ENCODE measurements around the gene PPP3CB. TPM values are rescaled to one million over a fixed set of nuclear protein-coding genes. Genes with fewer than 3 reads are reported as not detected.

Gene PPP3CB
- total RNA-seq, 1 donor from 2014 or later: 12.9 TPM

DNA sequence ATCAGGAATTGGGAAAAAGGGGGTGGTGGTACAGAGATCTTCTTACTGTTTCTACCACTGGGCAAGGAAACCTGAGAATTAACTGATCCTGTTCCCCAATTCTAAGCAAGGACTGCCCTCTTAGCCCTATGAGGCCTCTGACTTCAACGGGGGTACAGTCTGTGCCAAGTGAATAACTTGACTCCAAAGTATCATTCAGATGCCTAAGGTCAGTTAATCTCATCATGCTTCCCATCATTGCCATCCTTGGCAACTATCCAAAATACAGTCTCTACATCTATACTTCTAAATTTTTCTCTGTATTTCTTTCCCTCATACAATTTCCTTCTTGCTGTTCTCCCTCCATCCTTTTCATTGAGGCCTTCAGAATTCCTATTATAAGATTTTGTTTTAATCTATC is 10.5 kb downstream of the PPP3CB start:
- DNase-seq (ENCODE audit: low read depth, low spot score): no peak

DNA sequence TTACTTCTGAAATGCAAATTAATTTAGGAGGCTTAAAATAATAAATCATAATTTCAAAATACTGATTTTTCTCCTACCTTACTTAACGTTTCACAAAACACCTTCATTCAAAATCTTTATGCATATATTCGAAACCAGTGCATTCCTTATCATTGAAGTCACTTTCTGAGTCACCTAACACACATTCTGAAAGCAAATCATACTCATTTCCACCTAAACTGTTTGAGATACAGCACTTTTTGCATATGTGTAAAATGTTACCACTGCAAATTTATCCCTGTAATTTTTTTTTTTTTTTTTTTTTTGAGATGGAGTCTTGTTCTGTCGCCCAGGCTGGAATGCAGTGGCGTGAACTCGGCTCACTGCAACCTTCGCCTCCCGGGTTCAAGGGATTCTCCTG is 15.7 kb downstream of the PPP3CB start:
- DNase-seq (ENCODE audit: low read depth, low spot score): no peak

DNA sequence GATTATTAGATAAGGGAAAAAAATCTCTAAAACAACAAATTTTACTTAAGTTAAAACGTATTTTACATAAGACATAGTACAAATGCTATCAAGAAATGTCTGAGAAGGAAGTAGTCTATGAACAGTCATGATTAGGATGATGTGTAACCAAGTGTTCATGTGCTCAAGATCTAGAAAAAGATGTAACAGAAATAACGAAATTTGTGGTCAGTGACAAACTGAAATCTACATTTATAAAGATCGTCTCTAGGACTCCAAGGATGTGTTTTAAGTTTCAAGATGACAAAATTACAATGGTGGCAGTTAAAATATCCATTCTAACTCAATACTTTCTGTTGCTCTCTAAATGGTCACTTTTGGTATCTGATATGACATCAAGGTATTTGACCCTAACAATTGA is 17.2 kb downstream of the PPP3CB start:
- no peak for DNase-seq (ENCODE audit: low read depth, low spot score)

DNA sequence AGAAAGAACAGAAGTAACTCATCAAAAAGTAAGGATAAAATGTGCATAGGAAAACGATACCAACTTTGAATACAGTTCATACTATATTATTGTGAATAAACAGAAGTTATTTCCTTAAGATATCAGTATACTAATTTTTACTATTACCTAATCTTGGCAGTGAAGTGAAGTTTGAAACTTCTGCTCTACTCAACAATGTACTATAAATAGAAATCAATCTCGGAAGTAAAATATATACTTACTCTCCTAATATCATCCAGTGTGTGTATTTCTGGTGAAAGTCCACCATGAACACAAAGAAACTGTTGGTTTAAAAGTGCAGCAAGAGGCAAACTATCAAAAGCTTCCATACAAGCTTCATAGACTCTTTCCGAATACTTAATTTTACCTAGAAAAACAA is 24.6 kb downstream of the PPP3CB start:
- no peak for DNase-seq (ENCODE audit: low read depth, low spot score)

DNA sequence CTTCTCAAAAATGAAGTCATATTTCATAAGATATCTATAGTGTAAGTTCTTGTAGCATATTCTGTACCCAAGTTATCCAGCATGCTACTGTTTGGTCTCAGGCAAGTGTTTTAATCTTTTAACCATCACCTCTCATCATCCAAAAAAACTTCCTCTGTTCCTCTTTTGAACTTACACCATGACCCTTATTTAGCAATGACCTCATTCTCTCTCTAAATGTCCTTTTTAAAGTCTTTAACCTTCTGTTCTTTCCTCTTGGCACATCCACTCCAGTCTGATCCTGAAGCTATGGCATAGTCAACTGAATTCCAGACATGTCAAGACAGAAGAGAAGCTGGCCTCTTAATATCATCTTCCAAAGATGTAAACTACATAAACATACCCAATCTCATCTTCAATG is 26.2 kb downstream of the PPP3CB start:
- DNase-seq (ENCODE audit: low read depth, low spot score): no peak

DNA sequence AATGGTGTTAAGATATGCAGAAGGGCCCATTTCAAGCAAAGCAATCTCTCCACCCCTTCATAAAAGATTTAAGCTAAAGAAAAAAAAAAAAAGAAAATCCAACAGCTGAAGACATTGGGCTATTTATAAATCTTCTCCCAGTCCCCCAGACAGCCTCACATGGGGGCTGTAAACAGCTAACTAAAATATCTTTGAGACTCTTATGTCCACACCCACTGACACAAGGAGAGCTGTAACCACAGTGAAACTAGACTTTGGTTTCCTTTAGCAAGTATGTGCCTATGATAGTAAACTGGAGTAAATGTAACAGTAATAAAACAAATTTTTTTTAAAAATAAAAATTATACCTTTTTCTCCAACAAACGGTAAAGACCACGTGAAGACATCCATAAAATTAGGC is 28.6 kb downstream of the PPP3CB start:
- no peak for DNase-seq (ENCODE audit: low read depth, low spot score)

DNA sequence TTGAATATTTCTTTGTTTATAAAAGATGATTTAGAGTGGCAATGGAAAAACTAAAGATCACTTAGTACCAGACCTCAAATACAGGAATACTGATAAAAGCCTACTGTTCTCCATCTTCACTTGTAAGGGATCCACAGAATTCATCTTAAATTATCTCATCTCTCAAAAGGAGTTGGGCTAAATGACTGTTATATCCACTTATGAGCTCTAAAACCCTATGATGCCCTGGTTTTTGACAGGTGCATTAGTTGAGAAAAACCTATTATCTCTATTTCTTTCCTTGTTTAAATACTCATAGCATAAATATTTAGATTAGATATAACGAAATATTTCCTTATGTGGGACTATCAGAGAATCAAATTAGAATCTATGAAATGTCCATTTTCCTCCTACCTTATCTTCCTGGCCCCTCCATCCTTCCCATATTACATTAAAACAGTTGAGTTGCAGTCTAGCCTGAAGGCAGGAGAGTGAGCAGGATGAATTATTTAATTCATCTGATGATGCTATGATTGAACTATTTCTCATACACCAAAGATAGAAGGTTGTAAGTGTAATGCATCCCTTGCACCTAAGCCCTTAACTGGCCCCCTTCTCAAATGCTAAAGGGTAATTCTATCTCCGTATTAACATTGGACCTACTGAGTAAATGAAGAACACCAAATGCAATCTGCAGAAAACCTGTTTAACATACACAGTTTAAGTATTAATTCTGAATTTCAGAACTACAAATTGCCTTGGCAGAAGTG is 29.7 kb downstream of the PPP3CB start:
- no peak for DNase-seq (ENCODE audit: low read depth, low spot score)

DNA sequence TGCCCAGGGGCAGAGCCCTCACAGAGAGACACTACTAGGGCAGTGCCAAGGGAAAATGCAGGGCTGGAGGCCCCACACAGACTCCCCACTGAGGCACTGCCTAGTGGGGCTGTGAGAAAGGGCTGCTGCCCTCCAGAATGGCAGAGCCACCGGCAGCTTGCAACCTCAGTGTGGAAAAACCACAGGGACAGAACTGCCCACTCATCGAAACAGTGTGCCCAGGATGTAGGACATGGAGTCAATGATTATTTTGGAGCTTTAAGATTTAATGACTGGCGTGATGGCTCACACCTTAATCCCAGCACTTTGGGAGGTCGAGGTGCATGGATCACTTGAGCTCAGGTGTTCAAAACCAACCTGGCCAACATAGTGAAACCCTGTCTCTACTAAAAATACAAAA is 34.9 kb downstream of the PPP3CB start:
- DNase-seq (ENCODE audit: low read depth, low spot score): no peak

DNA sequence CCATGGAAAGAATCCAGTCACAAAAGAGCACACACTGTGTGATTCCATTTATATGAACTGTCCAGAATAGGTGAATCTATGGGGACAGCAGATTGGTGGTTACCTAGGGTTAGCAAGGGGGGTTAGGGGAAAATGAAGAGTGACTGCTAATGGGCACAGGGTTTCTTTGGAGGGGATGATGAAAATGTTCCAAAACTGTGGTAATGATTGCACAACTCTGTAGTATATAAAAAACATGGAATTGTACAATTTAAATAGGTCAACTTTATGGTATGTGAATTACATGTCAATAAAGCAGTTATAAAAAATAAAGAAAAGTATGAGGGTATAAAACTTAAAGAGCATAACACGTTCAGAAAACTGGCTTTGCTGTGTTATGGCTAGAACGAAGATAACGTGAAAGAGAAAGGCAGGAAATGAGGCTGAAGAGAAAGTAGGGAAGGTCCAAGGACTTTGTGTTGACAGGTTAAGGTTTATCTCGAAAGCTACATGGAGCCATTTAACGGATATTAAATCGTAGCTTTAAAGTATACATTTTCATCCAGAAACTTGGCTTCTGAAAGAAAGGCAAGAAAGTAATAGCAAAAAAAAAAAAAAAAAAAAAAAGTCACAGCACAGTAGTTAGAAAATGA is 36.0 kb downstream of the PPP3CB start:
- DNase-seq (ENCODE audit: low read depth, low spot score): no peak

DNA sequence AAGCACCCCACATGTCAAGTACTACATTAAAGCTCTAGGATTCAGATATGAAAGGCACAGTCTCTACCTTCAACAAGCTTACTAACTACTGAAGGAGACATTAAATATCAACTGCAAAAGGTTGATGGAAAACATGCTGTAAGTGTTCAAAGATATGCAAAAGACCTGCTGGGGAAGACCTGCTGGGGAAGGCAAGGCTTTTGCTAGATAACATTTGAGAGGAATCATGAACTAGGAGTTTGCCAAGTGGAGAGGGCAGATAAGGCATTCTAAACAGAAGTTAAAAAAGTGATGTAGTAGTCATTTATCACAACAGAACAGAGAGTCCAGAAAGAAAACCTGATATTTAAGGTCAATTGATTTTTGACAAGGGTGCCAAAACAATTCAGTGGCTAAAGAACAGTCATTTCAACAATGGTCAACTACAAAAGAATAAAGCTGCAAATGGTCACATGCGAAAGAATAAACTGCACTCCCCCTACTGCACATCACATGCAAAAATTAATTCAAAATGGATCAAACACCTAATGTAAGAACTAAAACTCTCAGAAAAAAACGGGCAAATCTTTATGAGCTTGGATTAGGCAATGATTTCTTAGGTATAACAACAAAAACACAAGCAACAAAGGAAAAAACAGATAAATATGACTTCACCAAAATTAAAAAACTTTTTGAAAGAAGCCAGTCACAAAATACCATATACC is 39.5 kb downstream of the PPP3CB start:
- DNase-seq (ENCODE audit: low read depth, low spot score): no peak

DNA sequence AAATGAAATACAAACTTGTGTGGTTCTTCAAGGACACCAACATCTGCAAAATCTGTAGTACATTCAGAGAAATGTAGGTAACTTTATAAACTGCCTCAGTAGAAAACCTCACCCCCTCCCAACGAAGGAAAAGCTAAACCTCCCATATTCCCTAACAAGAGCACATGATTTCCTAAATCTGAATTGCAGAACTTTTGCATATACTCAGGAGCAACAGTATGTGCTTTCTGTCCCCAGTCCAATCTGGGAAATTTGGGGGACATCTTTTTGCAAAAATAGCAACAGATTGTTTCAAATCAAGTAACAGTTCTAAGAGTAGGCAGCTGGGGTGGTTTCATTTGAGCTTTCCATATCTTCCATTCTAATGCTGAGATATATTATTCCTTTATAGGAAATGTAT is 46.7 kb downstream of the PPP3CB start:
- DNase-seq (ENCODE audit: low read depth, low spot score): no peak

DNA sequence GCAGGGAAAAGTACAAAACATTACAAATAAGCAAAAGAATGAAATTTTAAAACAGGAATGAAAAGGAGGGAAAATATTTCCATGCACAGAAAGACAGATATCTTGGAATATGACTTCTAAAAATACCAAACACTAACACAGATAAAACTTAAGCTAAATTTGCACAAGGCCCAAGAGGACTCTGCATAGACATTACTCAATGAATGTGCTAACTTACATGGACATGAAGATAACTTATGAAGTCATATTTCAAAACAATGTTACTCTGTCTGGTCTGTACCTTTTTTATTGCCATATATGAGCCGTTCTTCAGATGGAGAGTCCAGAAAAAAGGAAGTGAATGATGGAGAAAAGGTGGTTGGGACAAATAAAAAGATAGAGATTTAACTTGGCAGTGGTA is 47.4 kb downstream of the PPP3CB start:
- DNase-seq (ENCODE audit: low read depth, low spot score): no peak

DNA sequence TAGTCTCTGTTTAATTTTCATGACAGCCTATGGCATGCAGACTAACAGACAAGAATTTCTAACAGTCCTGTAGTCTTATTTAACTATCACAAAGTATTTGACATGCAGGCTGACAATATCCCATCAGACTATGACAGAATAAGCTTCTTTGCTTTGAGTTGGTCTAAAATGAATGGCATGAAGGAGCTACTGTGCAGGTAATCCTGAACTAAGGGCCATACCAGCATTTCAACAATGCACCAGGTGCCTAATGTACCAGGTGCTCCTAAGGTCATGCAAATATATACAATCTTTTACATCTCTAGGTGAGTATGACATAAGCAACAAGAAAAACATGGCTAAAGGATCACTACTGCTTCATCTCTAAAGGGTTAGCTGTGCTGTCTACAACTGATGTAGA is 48.9 kb downstream of the PPP3CB start:
- no peak for DNase-seq (ENCODE audit: low read depth, low spot score)

DNA sequence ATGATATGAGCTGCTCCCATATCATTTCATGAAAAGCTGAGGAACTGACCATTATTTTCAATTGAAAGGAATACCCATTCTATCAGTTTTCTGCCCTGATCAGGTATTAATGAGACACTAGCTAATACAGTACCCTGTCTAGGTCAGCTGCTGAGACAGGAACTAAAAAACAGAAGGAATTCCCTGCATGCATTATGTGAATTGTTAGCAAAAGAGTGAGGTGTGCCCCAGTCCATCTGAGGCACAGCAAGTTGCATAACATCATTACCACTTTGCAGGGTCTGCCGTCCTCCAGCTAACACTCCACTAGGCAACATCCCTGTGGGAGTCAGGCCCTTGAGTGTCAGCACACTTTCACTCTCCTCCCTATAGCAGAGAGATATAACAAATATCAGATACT is 51.4 kb downstream of the PPP3CB start:
- DNase-seq (ENCODE audit: low read depth, low spot score): no peak

DNA sequence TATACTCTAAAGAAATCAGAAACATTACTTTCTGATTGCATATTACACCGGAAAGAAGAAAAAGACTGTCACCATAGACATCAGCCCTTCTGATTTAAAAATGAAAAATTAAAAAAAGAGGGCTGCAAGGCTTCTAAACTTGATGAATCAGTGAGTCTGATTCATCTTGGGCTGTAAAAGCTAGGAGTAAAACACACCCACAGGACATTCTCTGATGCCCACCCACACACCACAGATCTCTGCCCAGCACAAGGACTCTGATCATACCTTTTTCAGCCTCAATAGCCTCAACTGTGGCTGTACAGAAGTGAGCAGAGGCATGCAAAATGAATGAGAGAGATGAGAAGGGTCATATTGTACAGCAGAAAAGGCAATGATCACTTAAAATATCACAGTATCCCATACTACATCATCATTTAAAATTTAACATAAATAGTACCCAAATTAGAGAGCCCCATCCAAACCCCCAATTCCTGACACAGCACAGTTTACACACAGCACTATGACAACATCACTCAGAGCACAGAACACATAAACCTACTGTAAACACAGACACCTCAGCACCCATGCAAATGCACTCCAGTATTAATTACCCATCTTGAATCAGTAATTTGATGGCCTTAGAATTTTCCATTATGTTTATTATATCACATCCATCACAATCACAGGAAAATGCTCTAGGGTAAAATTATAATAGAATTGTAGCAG is 56.1 kb downstream of the PPP3CB start:
- no peak for DNase-seq (ENCODE audit: low read depth, low spot score)

DNA sequence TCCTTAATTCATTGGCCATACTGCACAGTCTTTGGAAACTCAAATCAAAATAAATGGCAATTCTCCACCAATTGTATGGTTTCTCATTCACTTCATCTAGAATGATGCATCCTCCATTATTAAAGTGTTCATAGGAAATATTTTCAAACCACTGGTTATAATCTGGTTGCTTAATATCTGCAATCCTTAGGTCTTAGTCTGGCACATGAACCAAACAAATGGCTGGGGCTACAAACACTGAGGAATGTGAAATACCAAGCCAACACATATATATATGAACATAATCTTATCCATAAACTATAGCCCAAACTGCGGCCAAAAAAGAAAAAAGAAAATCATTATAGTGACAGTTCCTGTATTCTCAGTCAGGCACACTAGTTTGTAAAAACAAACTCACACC is 56.8 kb downstream of the PPP3CB start:
- no peak for DNase-seq (ENCODE audit: low read depth, low spot score)

DNA sequence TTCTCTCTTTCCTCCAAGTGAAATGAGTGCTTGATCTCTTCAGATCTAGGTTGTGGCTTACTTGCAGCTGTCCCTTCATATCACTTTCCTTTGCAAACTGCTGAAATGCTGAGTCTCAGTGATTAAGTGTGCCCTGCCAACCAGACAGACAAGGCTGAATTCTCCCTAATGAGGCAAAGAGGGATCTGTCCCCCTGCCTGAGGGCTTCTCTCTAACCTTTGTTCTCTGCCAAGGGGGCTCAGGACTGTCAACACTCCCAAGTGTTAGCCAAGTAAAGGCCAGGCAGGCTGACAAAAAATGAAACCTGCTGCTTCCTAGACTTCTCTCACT is 62.3 kb downstream of the PPP3CB start, which contains the start of gene MSS51:
Gene MSS51, minus strand, starts transcription at position 24 of the 330 bp plus-strand sequence. CDS start 5,277 bp downstream, outside the sequence.
- no peak for DNase-seq (ENCODE audit: low read depth, low spot score)

DNA sequence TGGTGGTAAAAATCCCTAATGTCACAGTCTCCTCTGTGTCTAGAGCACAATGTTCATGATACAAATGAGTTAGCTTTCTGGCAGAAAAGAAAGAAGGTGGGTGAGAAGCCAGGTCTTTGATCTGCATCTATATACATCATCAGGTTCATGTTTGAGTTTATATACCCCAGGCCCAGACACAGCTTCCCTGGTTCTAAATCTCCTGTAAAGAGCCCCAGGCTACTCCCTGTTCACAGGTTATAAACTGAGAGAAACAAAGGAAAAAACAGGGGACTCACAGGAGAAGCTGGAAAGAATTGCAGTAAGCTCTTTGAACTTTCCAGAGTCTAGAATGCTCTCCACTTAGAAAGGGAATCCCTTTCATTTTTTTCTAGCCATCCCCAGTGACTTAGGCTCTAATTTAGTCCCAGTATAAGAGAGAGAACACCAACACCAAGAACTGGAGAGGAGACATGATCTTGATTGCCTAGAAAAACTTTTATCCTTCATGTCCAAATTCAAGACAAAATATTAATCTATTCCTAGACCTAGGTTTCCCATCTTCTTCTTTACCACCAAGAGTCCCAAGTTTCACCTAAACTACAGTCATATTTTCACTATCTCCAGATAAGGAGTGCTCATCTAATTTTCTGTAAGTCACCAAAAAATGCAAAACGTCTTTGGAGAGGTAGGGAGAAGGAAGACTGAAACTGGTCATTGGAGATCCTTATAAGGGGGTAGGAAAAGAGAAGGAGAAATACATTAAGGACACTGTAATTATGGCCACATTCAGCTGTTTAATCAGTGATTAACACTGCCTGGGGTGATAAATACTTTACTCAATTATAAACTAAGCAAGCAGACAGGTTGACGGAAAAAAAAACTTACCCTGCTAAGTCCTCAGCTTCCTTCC is 62.9 kb downstream of the PPP3CB start:
- DNase-seq (ENCODE audit: low read depth, low spot score): no peak

DNA sequence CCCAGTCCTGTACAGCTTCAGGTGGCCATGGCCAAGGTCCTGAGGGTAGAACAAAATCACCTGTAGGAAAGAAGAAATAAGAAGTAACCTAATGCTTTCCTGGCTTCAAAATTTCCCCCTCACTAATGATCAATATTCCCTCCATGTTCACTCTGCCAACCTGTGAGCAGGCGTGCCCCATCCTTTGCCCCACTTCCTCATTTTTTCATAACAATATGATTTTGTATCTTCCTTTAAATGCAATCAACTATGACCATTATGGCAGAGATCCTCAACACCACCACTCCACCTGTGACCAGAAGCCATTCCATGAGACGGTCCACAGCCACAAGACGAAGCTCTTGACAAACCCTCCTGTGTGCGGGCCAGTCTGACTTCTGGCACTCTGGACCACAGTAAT is 69.5 kb downstream of the PPP3CB start:
- DNase-seq (ENCODE audit: low read depth, low spot score): no peak

DNA sequence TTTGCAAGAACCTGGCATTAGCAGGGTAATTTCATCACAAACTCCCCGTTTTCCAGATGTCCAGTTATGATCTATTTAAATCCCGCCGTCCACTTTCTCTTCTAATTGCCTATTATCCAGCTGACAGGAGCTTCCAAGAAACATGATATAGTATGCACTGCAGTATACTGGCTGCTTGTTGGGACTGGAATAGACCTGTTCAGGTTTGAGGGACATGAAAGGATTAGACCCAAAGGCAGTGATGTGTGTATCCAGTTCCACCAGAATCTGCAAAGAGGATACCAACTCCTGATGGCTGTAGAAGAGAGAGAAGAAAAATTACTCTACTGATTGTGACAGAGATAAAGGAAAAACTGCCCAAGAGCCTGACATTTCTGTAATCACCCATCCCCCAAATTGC is 71.3 kb downstream of the PPP3CB start:
- DNase-seq (ENCODE audit: low read depth, low spot score): no peak

DNA sequence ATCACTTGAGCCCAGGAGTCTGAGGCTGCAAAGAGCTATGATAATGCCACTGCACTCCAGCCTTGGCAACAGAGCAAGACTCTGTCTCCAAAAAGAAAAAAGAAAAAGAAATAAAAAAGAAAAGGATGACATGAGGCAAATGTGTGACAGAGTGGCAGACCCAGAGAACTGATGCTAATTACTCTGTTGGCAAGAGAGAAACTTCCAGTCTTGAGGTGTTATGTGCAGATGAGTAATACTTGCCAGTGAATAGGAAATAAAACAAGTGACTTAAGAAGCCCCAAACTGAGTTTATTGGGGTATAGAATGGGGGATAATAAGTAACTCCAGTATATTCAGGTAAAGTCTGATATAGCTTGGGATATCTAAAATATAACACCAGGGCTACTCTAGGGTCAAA is 72.5 kb downstream of the PPP3CB start:
- DNase-seq (ENCODE audit: low read depth, low spot score): no peak

Measured in pulmonary artery endothelial cell (primary cell).